HepG2 (cell line): ENCODE measurements around the gene NHSL1. TPM values are rescaled to one million over a fixed set of nuclear protein-coding genes. Genes with fewer than 3 reads are reported as not detected.

Source experiments
- CEBPG ChIP-seq: IDR thresholded peaks from 2 replicates; pipeline ENCODE4 v1.6.1; 2016
- ELF3 ChIP-seq: IDR thresholded peaks from 2 replicates; pipeline ENCODE4 v1.6.1; 2016; ENCODE audit warnings: missing genetic modification reagents, missing compliant biosample characterization
- GZF1 ChIP-seq: sonication (generic); formaldehyde crosslinking; IDR thresholded peaks from 2 replicates; pipeline ENCODE4 v1.5.1; 2020; ENCODE audit warnings: mild to moderate bottlenecking, missing genetic modification reagents
- MAX ChIP-seq: IDR thresholded peaks from 2 replicates; pipeline ENCODE4 v1.6.1; 2012; ENCODE audit warnings: inconsistent platforms
- MLXIP ChIP-seq: sonication (generic); formaldehyde crosslinking; IDR thresholded peaks from 2 replicates; pipeline ENCODE4 v1.9.0; 2021; ENCODE audit warnings: missing genetic modification reagents, borderline replicate concordance
- NFE2L1 ChIP-seq: sonication (generic); formaldehyde crosslinking; IDR thresholded peaks from 2 replicates; pipeline ENCODE4 v1.4.0; 2020; ENCODE audit warnings: missing genetic modification reagents, mild to moderate bottlenecking, borderline replicate concordance
- PHF5A ChIP-seq: IDR thresholded peaks from one replicate; pipeline ENCODE4 v1.6.1; 2018; ENCODE audit warnings: low read depth, missing genetic modification reagents; ENCODE audit not compliant: unreplicated experiment
- STAT5B ChIP-seq: sonication (generic); formaldehyde crosslinking; IDR thresholded peaks from 2 replicates; pipeline ENCODE4 v1.4.0; 2020; ENCODE audit warnings: missing genetic modification reagents
- SUZ12 ChIP-seq: fragments of 150-350 bp; IDR thresholded peaks from 2 replicates; pipeline ENCODE4 v1.6.1; 2014; ENCODE audit warnings: low read depth, low read length
- ZBTB40 ChIP-seq, 2 experiments: fragments of 450-650 bp in 1 of 2; sonication (generic) in 1 of 2; formaldehyde crosslinking in 1 of 2; IDR thresholded peaks; 2 replicates each; pipeline versions ENCODE4 v1.6.1 to v1.8.0; 2016 to 2022; ENCODE audit warnings: antibody characterized with exemption in 1 of 2, mild to moderate bottlenecking in 1 of 2, missing genetic modification reagents in 1 of 2
- ZFP36 ChIP-seq: fragments of 150-350 bp; IDR thresholded peaks from 2 replicates; pipeline ENCODE4 v1.6.1; 2018; ENCODE audit warnings: borderline replicate concordance, low read length, low read depth; ENCODE audit not compliant: partially characterized antibody
- ZMYM2 ChIP-seq: sonication (generic); formaldehyde crosslinking; IDR thresholded peaks from 2 replicates; pipeline ENCODE4 v1.8.0; 2022; ENCODE audit warnings: mild to moderate bottlenecking, missing genetic modification reagents
- ZMYM3 ChIP-seq: sonication (generic); formaldehyde crosslinking; IDR thresholded peaks from 2 replicates; pipeline ENCODE4 v1.5.1; 2020; ENCODE audit warnings: mild to moderate bottlenecking, missing genetic modification reagents
- ZNF235 ChIP-seq: sonication (generic); formaldehyde crosslinking; IDR thresholded peaks from 2 replicates; pipeline ENCODE4 v1.8.1; 2023; ENCODE audit warnings: mild to moderate bottlenecking, missing genetic modification reagents, borderline replicate concordance
- ZNF260 ChIP-seq: sonication (generic); formaldehyde crosslinking; IDR thresholded peaks from 2 replicates; pipeline ENCODE4 v1.4.0; 2020; ENCODE audit warnings: missing genetic modification reagents, low read depth, mild to moderate bottlenecking, borderline replicate concordance
- ZNF614 ChIP-seq: IDR thresholded peaks from 2 replicates; pipeline ENCODE4 v1.6.1; 2018; ENCODE audit warnings: missing biosample characterization, missing genetic modification reagents, inconsistent platforms, borderline replicate concordance
- ZNF615 ChIP-seq: sonication (generic); formaldehyde crosslinking; IDR thresholded peaks from 2 replicates; pipeline ENCODE4 v1.5.0; 2020; ENCODE audit warnings: mild to moderate bottlenecking, missing genetic modification reagents, borderline replicate concordance
- polyA plus RNA-seq, 8 experiments: library from polyadenylated mRNA; depleted of rRNA in 3 of 8; stranded (reverse) in 7 of 8; unstranded in 1 of 8; fragments of >200 nt; fragmentation: Illumina TruSeq in 4 of 8; extraction: Trizol in 4 of 8; gene quantifications; 2 replicates each; pipeline versions ENCODE4 v1.2.1 to v1.2.3, GENCODE V29; 2011 to 2016; ENCODE audit warnings: low read depth in 4 of 8, missing spikeins in 1 of 8, mixed read lengths in 1 of 8; ENCODE audit not compliant: insufficient read depth in 1 of 8
- total RNA-seq, 5 experiments: library from RNA; depleted of rRNA; stranded (reverse); fragments of >200 nt; fragmentation: Illumina TruSeq; extraction: Trizol; gene quantifications; 2 replicates each; pipeline ENCODE4 v1.2.3, GENCODE V29; 2016; ENCODE audit warnings: low read depth in 1 of 5
- TF ChIP-seq, protein P1 (sequence below): IDR thresholded peaks from 2 replicates; pipeline ENCODE4 v1.6.1; 2016; ENCODE audit warnings: missing genetic modification reagents, missing compliant biosample characterization

Gene NHSL1
- total and polyA plus RNA-seq, 2 of the 13 experiments (the other 11 are each of a cell fraction or from before 2014, with no cell fraction given) = 24.9 to 53.6 TPM

DNA sequence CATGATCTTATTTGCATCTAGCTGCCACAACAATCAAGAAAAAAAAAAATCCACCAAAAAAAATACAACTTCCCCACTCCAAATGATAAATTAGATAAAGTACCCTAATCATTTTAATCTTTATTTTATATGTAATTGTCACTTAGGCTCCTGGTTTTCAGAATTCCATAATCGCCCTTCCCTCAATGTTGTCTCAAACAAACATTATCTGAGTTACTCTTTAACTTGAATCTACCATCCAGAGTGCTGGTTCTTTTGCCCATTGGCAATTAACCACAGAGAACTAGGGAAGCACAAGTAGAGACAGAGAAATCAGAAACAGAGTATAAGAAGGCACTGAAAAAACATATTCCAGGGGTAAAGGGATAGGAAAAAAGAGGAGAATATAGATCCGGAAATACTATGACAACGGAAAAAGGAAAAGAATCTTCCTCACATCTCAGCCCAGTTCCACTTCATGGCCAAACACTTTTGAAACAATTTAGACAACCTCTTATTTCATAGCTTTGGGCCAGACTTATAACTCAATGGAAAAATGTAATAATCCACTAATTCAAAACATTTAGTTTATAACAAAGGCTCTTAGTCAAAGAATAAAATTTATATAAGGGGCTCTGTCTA lies 861 bp upstream of the NHSL1 start (continued):
- TF ChIP-seq MLXIP (CRISPR knock-in tag) = no peak
- no peak for TF ChIP-seq ZNF615 (CRISPR knock-in tag)
- TF ChIP-seq ZNF235 (CRISPR knock-in tag) = no peak
- no peak for TF ChIP-seq ZNF614 (CRISPR knock-in tag)
- TF ChIP-seq SUZ12 = no peak
- no peak for TF ChIP-seq ZMYM3 (CRISPR knock-in tag)
- no peak for TF ChIP-seq GZF1 (CRISPR knock-in tag)
- TF ChIP-seq ZNF260 (CRISPR knock-in tag) = no peak
- no peak for TF ChIP-seq NFE2L1 (CRISPR knock-in tag)
- TF ChIP-seq ZFP36 = no peak
- TF ChIP-seq CEBPG = 0 out of 2 replicates have a peak, but pooled peaks have one; percentile 31
- TF ChIP-seq ZBTB40 (IDR thresholded peaks at IDR 0.05) = no peak
- no peak for TF ChIP-seq ZBTB40 (CRISPR knock-in tag; IDR thresholded peaks at IDR 0.05)
- TF ChIP-seq PHF5A (CRISPR knock-in tag) = no peak
- peak; percentile 25; the same call in 1 of the 2 replicates for TF ChIP-seq ELF3
- no peak for TF ChIP-seq ZMYM2 (CRISPR knock-in tag)
- TF ChIP-seq MAX = no peak
- no peak for TF ChIP-seq STAT5B (CRISPR knock-in tag)
- TF ChIP-seq, protein P1, sequence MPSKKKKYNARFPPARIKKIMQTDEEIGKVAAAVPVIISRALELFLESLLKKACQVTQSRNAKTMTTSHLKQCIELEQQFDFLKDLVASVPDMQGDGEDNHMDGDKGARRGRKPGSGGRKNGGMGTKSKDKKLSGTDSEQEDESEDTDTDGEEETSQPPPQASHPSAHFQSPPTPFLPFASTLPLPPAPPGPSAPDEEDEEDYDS (CRISPR knock-in tag) = peak; percentile 85
